ENCODE measurements around the gene WWOX. TPM values are rescaled to one million over a fixed set of nuclear protein-coding genes. Genes with fewer than 3 reads are reported as not detected.

WWOX gene
- total and polyA plus RNA-seq, 2 of the 8 experiments (the other 6 are each of a cell fraction or from before 2014, with no cell fraction given) = 5.4 to 16.7 TPM

GRCh38 chr16:78551487-78552085 lies 452.1 kb downstream of the WWOX start:
- Histone ChIP-seq H2AFZ (ENCODE audit: low read length) (peak overlapping the region; percentile 48; the same call in 1 of the 2 replicates), H3K36me3 (ENCODE audit: control insufficient read depth in 2 of 4, insufficient read depth in 4 of 4, low read length in 3 of 4) (no peaks in the 10 kb centered on the region), H2BK12ac (ENCODE audit: low read depth, low read length) (no peak overlapping the region), H3K14ac (ENCODE audit: insufficient read length) (no peak overlapping the region), H4K20me1 (replicated peaks in 1 of 2; ENCODE audit: control insufficient read depth in 1 of 2, insufficient read depth in 2 of 2, low read length in 2 of 2) (no peaks in the 10 kb centered on the region), H3K4ac (replicated peaks; ENCODE audit: insufficient read length, low read depth, low read length) (no peak overlapping the region), H3K23ac (ENCODE audit: insufficient read length) (no peak overlapping the region), H2BK5ac (ENCODE audit: low read depth, low read length) (no peak overlapping the region), H3K9ac (replicated peaks in 1 of 4; ENCODE audit: extremely low read depth in 1 of 4, low read depth in 3 of 4, low read length in 3 of 4) (no peak overlapping the region), H2BK20ac (ENCODE audit: low read length) (no peak overlapping the region), H4K8ac (ENCODE audit: extremely low read depth, insufficient read depth, low read length) (no peak overlapping the region), H3K4me3 (ENCODE audit: extremely low read depth in 1 of 4, insufficient read depth in 2 of 4, low read depth in 3 of 4, low read length in 4 of 4) (peak overlapping the region in 1 of 4 experiments; percentile 20; a peak in 1 of 8 replicates), H3K9me3 (ENCODE audit: insufficient read depth in 2 of 2, low read depth in 1 of 2, low read length in 1 of 2) (no peaks in the 10 kb centered on the region), H4K91ac (replicated peaks; ENCODE audit: insufficient read length, low read length) (peak overlapping the region; percentile 2), H2BK120ac (replicated peaks; ENCODE audit: low read depth, low read length) (no peak overlapping the region), H3K18ac (ENCODE audit: extremely low read depth, low read length) (no peak overlapping the region; the same call in 1 of the 2 replicates), H2BK15ac (ENCODE audit: low read length) (no peak overlapping the region), H3K27me3 (replicated peaks in 1 of 4; ENCODE audit: control insufficient read depth in 3 of 4, extremely low read depth in 1 of 4, insufficient read depth in 3 of 4, low read length in 3 of 4) (no peaks in the 10 kb centered on the region), H4K5ac (ENCODE audit: insufficient read length, low read depth, low read length) (no peak overlapping the region), H3K23me2 (ENCODE audit: low read depth, low read length) (no peaks in the 10 kb centered on the region), H3K4me1 (replicated peaks in 1 of 4; ENCODE audit: control insufficient read depth in 3 of 4, insufficient read depth in 4 of 4, low read length in 3 of 4) (peaks cover 3 to 17% (median 9%) of the 10 kb centered on the region in 4 experiments; a peak in 6 of 7 replicates), H2AK5ac (ENCODE audit: low read depth, low read length) (no peak overlapping the region), H3K56ac (replicated peaks; ENCODE audit: insufficient read length, low read depth, low read length) (no peak overlapping the region), H3K79me1 (ENCODE audit: low read depth, low read length) (no peaks in the 10 kb centered on the region), H3K27ac (ENCODE audit: low read depth, low read length) (no peak overlapping the region), H3K4me2 (ENCODE audit: insufficient read depth in 1 of 2, low read depth in 2 of 2, low read length in 2 of 2) (peak overlapping the region; percentile 57 to 69), H3K79me2 (ENCODE audit: control insufficient read depth in 1 of 2, insufficient read depth in 2 of 2, low read length in 2 of 2) (no peaks in the 10 kb centered on the region)
- POLR2A ChIA-PET (ENCODE audit: partially characterized antibody) = no interaction called here
- CTCF ChIA-PET (ENCODE audit: partially characterized antibody) = interaction anchor here (1.0 kb wide), 1 partner anchor 36 kb away, joined by 3 read pairs; no protein-coding TSS in a partner anchor
- FAIRE-seq (peak; percentile 63), DNase-seq (ENCODE audit: low read depth in 1 of 2, low spot score in 2 of 2) (peak; percentile 10 to 46)
- WGBS, 2 experiments (ENCODE audit: extremely low coverage in 1 of 2, insufficient coverage in 1 of 2, insufficient read length in 1 of 2, insufficient replicate concordance in 2 of 2, low coverage in 1 of 2, low lambda C conversion rate in 2 of 2, missing lambda C conversion rate in 1 of 2) = 23% methylated on average over 12 of the region's 12 CpGs; no CpG with 5 or more reads in 1 of the 2 experiments
- TF ChIP-seq E2F6 (IDR thresholded peaks at IDR 0.05) (peak; percentile 25; the same call in 1 of the 2 replicates), EP300 (IDR thresholded peaks at IDR 0.05; ENCODE audit: borderline replicate concordance in 1 of 2, low read depth in 2 of 2, low read length in 2 of 2) (no peak), NANOG (IDR thresholded peaks at IDR 0.05; ENCODE audit: insufficient read depth, low read depth, low read length, poor library complexity, severe bottlenecking) (no peak), ZNF274 (IDR thresholded peaks at IDR 0.05; ENCODE audit: borderline replicate concordance, extremely low read depth, low read length) (no peak), TBP (IDR thresholded peaks at IDR 0.05; ENCODE audit: low read depth, low read length) (no peak), MAX (IDR thresholded peaks at IDR 0.05) (peak; percentile 45), RFX5 (IDR thresholded peaks at IDR 0.05; ENCODE audit: borderline replicate concordance, low read depth, low read length) (no peak), ATF3 (IDR thresholded peaks at IDR 0.05; ENCODE audit: insufficient read depth, low read depth, low read length) (no peak)

All from H1 (cell line).